Retinal pigment epithelial cell (primary cell): ENCODE results near the gene SLA2.
"Not testable (repeated sequence)": the region's sequence is repeated elsewhere in the genome, so short reads cannot be mapped to it uniquely, and the experiment has no call there.

ENCODE experiments used
- DNase-seq: peaks from one replicate; pipeline ENCODE4 v3.0.0-alpha.2; 2010; ENCODE audit warnings: low read depth
- H3K4me3 ChIP-seq: 2 replicates; pipeline ENCODE4 v1.5.1; 2011; ENCODE audit warnings: mild to moderate bottlenecking, low read length, control low read depth, moderate library complexity
- CTCF ChIP-seq: conservative IDR thresholded peaks from 2 replicates; pipeline ENCODE4 v1.5.1; 2011; ENCODE audit warnings: low read depth, low read length, control low read depth, inconsistent platforms

SLA2 gene

GRCh38 chr20:36565520-36565919 is 80.5 kb downstream of the SLA2 start:
- no peak for DNase-seq
- H3K4me3 ChIP-seq, result no peak overlapping the region
- TF ChIP-seq CTCF, result no peak

DNA sequence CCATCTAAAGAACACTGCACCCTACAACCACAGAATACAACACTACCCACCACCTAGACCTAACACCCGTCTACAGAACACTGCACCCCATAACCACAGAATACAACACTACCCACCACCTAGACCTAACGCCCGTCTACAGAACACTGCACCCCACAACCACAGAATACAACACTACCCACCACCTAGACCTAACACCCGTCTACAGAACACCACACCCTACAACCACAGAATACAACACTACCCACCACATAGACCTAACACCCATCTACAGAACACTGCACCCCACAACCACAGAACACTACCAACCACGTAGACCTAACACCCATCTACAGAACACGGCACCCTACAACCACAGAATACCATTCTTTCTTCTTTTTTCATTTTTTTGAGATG is 81.3 kb downstream of the SLA2 start:
- not testable (repeated sequence) for H3K4me3 ChIP-seq, DNase-seq

GRCh38 chr20:36564078-36564725 is 81.8 kb downstream of the SLA2 start:
- not testable (repeated sequence) for DNase-seq, H3K4me3 ChIP-seq

- no peak for TF ChIP-seq CTCF
These were observed 82.6 kb downstream of the SLA2 start for GRCh38 chr20:36563374-36563773.

DNA sequence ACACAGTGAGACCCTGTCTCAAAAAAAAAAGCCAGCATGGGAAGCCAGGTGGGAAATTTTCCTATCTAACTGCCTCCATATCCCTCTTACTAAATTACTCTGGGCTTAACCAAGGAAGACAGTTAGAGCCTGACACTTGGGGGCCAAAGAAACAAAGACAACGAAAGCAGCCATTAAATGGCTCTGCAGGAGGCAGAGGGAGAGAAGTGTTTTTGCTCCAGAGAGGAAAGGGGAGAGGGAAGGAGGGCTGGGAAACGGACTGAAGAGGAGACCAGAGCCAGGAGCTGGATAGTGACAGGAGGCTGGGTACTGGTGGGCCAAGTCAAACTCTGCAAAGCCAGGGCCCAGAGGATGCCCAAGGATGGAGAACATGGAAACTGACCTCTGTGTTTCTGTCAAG is 83.3 kb downstream of the SLA2 start:
- H3K4me3 ChIP-seq, result no peak overlapping the region
- no peak for TF ChIP-seq CTCF
- no peak for DNase-seq

More at GRCh38 chr20:36563374-36563773, 82.6 kb downstream of the SLA2 start:
- no peak for DNase-seq
- H3K4me3 ChIP-seq, result no peak overlapping the region
